Kidney epithelial cell (primary cell): ENCODE measurements around the gene NBAS. TPM values are rescaled to one million over a fixed set of nuclear protein-coding genes. Genes with fewer than 3 reads are reported as not detected.
"Not testable (repeated sequence)": the region's sequence is repeated elsewhere in the genome, so short reads cannot be mapped to it uniquely, and the experiment has no call there.

ENCODE experiments used
- DNase-seq: peaks from one replicate; pipeline ENCODE4 v3.0.0-alpha.2; 2010; ENCODE audit warnings: low read depth
- H3K27me3 ChIP-seq: 2 replicates; pipeline ENCODE4 v1.6.0; 2011; ENCODE audit warnings: low read length; ENCODE audit not compliant: control insufficient read depth, insufficient read depth
- H3K36me3 ChIP-seq: 2 replicates; pipeline ENCODE4 v1.5.1; 2011; ENCODE audit warnings: low read length; ENCODE audit not compliant: control insufficient read depth, insufficient read depth
- H3K4me3 ChIP-seq: 2 replicates; pipeline ENCODE4 v1.5.1; 2011; ENCODE audit warnings: low read depth, mild to moderate bottlenecking, control low read depth, low read length
- CTCF ChIP-seq: IDR thresholded peaks from 2 replicates; pipeline ENCODE4 v1.5.1; 2011; ENCODE audit warnings: mild to moderate bottlenecking, moderate library complexity, low read length, control low read depth, inconsistent platforms; ENCODE audit not compliant: insufficient read depth, poor library complexity, severe bottlenecking
- total RNA-seq: library from RNA; depleted of rRNA; stranded (reverse); fragments of >200 nt; gene quantifications from 2 replicates; pipeline ENCODE4 v1.2.3, GENCODE V29; 2015

Gene NBAS
- total RNA-seq, 1 donor from 2014 or later = 67.0 TPM

GRCh38 chr2:15506229-15506819 is 54.8 kb downstream of the NBAS start:
- Histone ChIP-seq H3K4me3 (no peak overlapping the region), H3K36me3 (no peaks in the 10 kb centered on the region), H3K27me3 (no peaks in the 10 kb centered on the region)
- no peak for DNase-seq
- TF ChIP-seq CTCF = no peak

GRCh38 chr2:15504882-15505663 is 56.1 kb downstream of the NBAS start:
- DNase-seq = no peak
- Histone ChIP-seq H3K27me3 (no peaks in the 10 kb centered on the region), H3K36me3 (no peaks in the 10 kb centered on the region), H3K4me3 (no peak overlapping the region)
- TF ChIP-seq CTCF = no peak

- not testable (repeated sequence) for H3K27me3 ChIP-seq, DNase-seq, H3K4me3 ChIP-seq, H3K36me3 ChIP-seq
Measured at GRCh38 chr2:15499251-15499650, 61.9 kb downstream of the NBAS start.

- Histone ChIP-seq H3K36me3 (no peaks in the 10 kb centered on the region), H3K4me3 (no peak overlapping the region), H3K27me3 (no peaks in the 10 kb centered on the region)
- no peak for TF ChIP-seq CTCF
- no peak for DNase-seq
Measured at GRCh38 chr2:15498554-15498953, 62.6 kb downstream of the NBAS start.

GRCh38 chr2:15494877-15495276 is 66.3 kb downstream of the NBAS start:
- H3K4me3 ChIP-seq = no peak overlapping the region
- no peaks in the 10 kb centered on the region for H3K27me3 ChIP-seq
- DNase-seq = no peak
- H3K36me3 ChIP-seq = no peaks in the 10 kb centered on the region
- TF ChIP-seq CTCF = no peak

- no peak for DNase-seq
- TF ChIP-seq CTCF = no peak
- H3K27me3 ChIP-seq = no peaks in the 10 kb centered on the region
- no peaks in the 10 kb centered on the region for H3K36me3 ChIP-seq
- no peak overlapping the region for H3K4me3 ChIP-seq
Measured at GRCh38 chr2:15492773-15493325, 68.3 kb downstream of the NBAS start.
